NCI-H69 (cell line): Measurements from ENCODE around the gene ARHGAP1.

Source experiments
- DNase-seq: peaks from one replicate; lab custom pipeline; 2025; lab: John Stamatoyannopoulos, UW

Gene ARHGAP1

DNA sequence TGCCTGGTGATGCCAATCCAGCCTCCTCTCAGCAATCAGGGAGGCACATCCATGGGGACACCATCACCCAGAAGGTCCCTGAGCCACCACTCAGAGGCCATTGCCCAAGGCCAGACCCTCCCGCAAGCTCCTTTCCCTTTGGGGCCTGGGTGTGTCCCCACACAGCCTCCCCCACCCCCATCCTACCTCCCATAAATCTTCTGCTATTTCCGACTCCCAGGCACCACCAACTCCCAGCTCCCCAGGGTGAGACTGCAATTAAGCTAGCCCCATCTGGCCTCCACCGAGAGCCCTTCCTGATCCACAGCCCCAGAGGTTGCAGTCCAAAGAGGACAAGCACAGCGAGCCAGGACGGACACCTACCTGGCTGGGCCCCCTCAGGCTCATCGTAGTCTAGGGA, 6.3 kb downstream of the ARHGAP1 start:
- DNase-seq: peak; percentile 92

DNA sequence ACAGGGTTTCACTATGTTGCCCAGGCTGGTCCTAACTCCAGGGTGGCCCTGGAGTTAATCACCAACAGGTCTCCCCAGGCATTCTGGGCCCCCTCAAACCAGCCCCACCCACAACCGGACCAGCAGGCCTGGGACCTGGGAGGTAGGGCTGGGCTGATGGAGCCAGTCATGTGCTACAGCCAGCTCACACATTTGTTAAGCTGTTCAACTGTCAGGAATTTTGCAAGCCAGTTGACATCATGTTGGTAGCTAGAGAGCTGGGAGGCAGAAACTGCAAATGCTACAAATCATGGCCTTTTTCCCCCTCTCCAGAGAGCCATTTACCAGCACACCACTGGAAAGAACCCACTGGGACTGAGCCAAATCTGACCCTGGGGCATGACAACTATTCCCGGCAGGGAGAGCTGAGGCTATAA, 6.8 kb downstream of the ARHGAP1 start:
- DNase-seq: peak; percentile 84

GRCh38 chr11:46692450-46692849, 8.0 kb downstream of the ARHGAP1 start:
- DNase-seq: no peak

DNA sequence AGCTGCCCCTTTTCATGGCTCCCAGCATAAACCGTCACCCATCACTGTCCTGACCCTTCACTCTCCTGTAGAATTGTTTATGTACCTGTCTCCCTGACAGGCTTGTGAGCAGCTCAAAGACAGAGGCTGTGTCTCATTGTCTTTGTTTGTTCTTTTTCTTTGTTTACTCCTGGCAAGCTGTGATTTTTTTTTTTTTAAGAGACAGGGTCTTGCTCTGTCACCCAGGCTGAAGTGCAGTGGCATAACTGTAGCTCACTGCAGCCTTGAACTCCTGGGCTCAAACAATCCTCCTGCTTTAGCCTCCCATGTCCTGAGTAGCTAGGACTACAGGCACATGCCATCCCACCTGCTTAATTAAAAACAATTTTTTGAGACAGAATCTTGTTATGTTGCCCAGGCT, 9.7 kb downstream of the ARHGAP1 start:
- no peak for DNase-seq

DNA sequence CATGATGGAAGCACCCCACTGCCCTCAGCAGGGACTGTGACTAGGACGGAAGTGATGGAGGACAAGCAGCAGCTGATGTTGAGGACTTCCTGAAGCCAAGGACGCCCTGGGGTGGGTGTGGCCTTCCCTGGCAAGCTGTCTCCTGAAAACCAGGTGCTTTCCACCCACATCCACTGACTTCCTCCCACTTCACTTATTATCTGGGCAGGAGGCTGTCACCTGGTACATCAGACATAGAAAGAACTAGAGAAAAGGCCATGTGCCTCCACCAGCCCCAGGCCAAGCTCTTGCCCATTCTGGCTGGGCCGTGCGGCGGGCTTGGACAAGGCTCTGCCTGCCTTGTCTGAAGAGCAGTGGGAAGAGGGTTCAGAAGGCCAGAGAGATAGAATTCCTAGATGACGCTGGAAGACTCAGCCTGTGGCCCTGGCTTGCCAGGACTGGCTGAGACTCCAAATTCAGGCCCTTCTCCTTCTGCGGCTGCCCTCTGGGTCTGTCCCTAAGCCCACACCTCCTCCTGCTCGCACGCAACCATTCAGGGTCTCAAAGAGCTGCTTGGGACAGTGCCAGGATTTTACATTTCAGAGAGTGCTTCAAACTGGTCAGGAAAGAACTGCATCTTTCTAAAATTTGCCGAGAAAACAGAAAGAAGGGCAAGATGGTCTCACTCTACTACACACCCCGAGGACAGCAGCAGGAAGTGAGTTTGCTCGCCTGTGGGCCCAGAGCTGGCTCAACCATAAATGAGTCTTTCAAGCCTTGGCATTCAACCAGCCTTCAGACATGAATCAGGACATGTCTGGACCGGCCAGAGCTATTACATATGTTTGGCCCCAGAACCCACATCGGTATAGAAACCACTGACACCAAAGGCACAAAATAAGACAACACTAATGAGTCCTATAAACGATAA, 13.3 kb downstream of the ARHGAP1 start:
- DNase-seq: peak; percentile 74

DNA sequence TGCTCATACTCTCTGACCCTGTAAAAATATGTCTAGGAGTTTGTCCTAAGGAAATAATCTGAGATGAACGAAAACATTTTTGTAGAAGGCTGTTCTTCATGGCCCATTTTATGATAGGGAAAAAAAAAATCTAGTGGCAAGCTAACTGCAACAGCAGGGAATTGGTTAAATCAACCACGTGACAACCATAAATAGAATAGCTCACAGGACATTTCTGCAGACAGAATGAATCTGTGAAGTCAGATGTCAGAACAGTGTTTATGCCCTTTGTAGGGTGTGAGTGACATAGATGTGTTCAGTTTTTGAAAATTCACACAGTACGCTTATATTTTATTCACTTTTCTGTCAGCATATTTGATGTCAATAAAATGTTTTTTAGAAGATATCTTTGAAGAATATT, 16.1 kb downstream of the ARHGAP1 start:
- DNase-seq: no peak

- no peak for DNase-seq
These were observed 17.4 kb downstream of the ARHGAP1 start for GRCh38 chr11:46682773-46683752.

GRCh38 chr11:46681814-46682213, 18.6 kb downstream of the ARHGAP1 start:
- no peak for DNase-seq

DNA sequence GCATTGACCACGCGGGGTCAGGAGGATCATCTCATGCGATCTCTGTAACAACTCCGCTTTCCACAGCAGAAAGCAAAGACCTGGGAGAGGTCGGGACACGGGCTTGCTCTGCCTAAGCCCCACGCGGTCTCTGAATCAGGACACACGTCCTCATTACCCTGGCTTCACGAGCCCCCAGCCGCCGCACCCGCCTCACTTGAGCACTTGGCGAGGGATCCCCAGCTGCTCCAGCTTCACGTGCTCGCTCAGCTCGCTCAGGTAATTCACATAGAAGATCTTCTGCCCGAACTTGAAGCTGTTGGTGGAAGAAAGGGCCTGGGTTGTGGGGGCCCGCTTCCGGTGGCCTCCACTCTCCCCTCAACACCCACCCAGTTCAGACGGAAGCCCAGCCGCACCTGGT, 19.6 kb downstream of the ARHGAP1 start:
- DNase-seq: no peak

GRCh38 chr11:46680164-46680760, 20.2 kb downstream of the ARHGAP1 start:
- no peak for DNase-seq

GRCh38 chr11:46679241-46680163, 20.9 kb downstream of the ARHGAP1 start:
- DNase-seq: no peak

GRCh38 chr11:46678741-46679130, 21.7 kb downstream of the ARHGAP1 start:
- DNase-seq: no peak

- peak; percentile 22 for DNase-seq
These were observed 22.3 kb downstream of the ARHGAP1 start for GRCh38 chr11:46677991-46678740.

DNA sequence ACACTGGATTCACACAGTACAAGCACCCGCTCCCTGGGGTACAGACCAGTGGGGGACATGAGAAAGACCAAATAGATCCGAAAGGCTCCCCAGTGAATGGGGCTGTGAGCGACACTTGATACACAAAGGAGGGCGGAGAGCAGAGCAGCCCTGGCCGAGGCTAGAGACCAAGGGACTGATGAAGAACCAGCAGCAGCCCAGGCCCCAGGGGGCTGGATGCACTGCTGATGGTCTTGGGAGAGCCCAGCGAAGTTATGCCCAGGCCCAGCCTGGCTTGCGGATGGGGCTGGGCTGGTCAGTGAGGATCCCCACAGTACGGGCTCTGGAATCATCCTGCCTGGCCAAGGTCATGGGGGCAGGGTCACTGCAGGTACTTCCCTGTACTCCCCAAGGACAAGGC, 23.2 kb downstream of the ARHGAP1 start:
- DNase-seq: peak; percentile 54

GRCh38 chr11:46676436-46677158, 23.8 kb downstream of the ARHGAP1 start:
- DNase-seq: peak; percentile 54

- no peak for DNase-seq
These were observed 24.5 kb downstream of the ARHGAP1 start for GRCh38 chr11:46675949-46676348.

- DNase-seq: peak; percentile 98
These were observed 25.0 kb downstream of the ARHGAP1 start for GRCh38 chr11:46675288-46675851.

DNA sequence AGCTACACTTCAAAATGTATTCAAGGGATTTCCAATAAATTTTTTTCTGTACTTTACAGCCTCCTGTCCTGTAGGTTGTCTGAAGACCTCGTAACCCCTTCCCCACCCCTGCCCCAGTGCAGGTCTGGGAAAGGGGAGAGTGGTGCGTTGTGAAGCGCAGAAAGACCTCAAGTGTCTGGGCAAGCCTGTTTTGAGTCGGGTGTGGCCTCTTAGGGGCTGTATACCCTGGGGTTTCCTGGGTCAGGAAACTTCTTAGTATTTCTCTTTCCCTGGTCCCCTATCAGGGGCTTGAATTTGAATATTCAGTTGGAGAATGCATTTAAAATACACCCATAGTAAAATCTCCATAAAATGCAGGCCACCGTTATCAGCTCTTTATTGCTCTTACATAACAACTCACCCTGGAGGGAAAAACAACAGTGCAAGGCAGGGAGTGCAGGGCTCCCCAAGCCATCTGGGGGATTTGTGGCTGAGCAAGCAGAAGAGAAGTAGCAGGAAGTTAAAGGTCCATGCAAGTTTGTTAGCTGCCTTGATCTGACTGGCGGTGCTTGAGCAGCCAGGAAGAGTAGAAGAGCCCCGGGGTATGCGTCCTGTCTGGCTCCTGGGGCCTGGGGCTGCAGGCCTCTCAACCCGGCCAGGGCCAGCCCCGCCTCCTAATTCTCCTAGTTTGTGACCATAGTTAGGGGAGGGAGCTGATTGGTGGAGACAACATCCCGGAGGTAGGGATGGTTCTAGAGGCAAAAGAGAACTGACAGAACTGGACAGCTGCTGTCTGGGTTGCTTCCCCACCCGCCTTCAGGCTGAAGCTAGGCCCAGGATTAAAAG, 25.7 kb downstream of the ARHGAP1 start:
- DNase-seq: peak; percentile 84
